RWPE2 (cell line): ENCODE measurements around the gene CYP2R1.
"Not testable (repeated sequence)": the region's sequence is repeated elsewhere in the genome, so short reads cannot be mapped to it uniquely, and the experiment has no call there.

ENCODE experiments used
- ATAC-seq: fragments of 200-7000 bp; cut with Tn5 transposase; 3 replicates; pipeline ENCODE4 v1.9.1; 2021; ENCODE audit warnings: low read depth
- DNase-seq: peaks from one replicate; pipeline ENCODE4 v3.0.0-alpha.2; 2020; ENCODE audit warnings: low spot score
- H3K27ac ChIP-seq: fragments of 450-650 bp; 2 replicates; pipeline ENCODE4 v1.5.1; 2017; ENCODE audit warnings: mild to moderate bottlenecking; ENCODE audit not compliant: poor library complexity, severe bottlenecking
- H3K27me3 ChIP-seq: fragments of 250-450 bp; sonication (Bioruptor Pico); 2 replicates; pipeline ENCODE4 v1.5.1; 2021; ENCODE audit warnings: mild to moderate bottlenecking, moderate library complexity; ENCODE audit not compliant: insufficient read depth, poor library complexity, severe bottlenecking
- H3K36me3 ChIP-seq: fragments of 250-450 bp; sonication (Bioruptor Pico); 2 replicates; pipeline ENCODE4 v1.5.1; 2020; ENCODE audit warnings: low read depth, mild to moderate bottlenecking, moderate library complexity
- H3K4me1 ChIP-seq: fragments of 250-450 bp; sonication (Bioruptor Pico); 2 replicates; pipeline ENCODE4 v1.5.1; 2021; ENCODE audit warnings: mild to moderate bottlenecking, moderate library complexity; ENCODE audit not compliant: insufficient read depth, poor library complexity, severe bottlenecking
- H3K4me3 ChIP-seq: fragments of 250-450 bp; sonication (Bioruptor Pico); 2 replicates; pipeline ENCODE4 v1.5.1; 2021; ENCODE audit warnings: mild to moderate bottlenecking, moderate library complexity; ENCODE audit not compliant: severe bottlenecking
- H3K9me3 ChIP-seq: fragments of 250-450 bp; sonication (Bioruptor Pico); 2 replicates; pipeline ENCODE4 v1.5.1; 2021; ENCODE audit warnings: mild to moderate bottlenecking, moderate library complexity; ENCODE audit not compliant: severe bottlenecking
- TF ChIP-seq, protein P1 (sequence below): fragments of 450-650 bp; IDR thresholded peaks from one replicate; pipeline ENCODE4 v1.5.1; 2017; ENCODE audit warnings: mild to moderate bottlenecking, moderate library complexity; ENCODE audit not compliant: poor library complexity, severe bottlenecking

The CYP2R1 gene

DNA sequence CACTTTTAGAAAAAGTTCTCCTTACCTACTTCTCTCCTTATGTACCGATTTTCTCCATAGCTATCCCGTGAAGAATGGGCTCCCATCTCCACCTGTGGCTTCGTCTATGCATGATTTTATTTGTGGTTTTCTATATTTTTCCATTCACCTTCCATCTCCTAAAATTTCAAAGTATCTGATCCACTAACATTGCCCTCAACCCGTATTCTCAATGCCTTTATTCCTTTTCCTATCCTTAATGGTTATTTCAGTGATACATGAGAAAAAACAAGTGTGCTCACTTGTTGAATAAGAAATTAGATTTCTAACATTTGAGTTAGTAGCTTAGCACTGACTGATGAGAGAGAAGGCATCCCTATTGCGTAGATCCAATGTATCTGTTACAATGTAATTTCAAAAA lies 16.9 kb downstream of the CYP2R1 start:
- TF ChIP-seq, protein P1, sequence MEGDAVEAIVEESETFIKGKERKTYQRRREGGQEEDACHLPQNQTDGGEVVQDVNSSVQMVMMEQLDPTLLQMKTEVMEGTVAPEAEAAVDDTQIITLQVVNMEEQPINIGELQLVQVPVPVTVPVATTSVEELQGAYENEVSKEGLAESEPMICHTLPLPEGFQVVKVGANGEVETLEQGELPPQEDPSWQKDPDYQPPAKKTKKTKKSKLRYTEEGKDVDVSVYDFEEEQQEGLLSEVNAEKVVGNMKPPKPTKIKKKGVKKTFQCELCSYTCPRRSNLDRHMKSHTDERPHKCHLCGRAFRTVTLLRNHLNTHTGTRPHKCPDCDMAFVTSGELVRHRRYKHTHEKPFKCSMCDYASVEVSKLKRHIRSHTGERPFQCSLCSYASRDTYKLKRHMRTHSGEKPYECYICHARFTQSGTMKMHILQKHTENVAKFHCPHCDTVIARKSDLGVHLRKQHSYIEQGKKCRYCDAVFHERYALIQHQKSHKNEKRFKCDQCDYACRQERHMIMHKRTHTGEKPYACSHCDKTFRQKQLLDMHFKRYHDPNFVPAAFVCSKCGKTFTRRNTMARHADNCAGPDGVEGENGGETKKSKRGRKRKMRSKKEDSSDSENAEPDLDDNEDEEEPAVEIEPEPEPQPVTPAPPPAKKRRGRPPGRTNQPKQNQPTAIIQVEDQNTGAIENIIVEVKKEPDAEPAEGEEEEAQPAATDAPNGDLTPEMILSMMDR = no peak
- H3K27me3 ChIP-seq = no peaks in the 10 kb centered on the region
- peaks cover 5% of the 10 kb centered on the region; the same call in 1 of the 2 replicates for H3K36me3 ChIP-seq
- no peaks in the 10 kb centered on the region for H3K9me3 ChIP-seq
- no peaks in the 10 kb centered on the region for H3K4me1 ChIP-seq
- ATAC-seq = no peak
- no peak overlapping the region for H3K4me3 ChIP-seq
- DNase-seq = no peak
- no peak overlapping the region for H3K27ac ChIP-seq

DNA sequence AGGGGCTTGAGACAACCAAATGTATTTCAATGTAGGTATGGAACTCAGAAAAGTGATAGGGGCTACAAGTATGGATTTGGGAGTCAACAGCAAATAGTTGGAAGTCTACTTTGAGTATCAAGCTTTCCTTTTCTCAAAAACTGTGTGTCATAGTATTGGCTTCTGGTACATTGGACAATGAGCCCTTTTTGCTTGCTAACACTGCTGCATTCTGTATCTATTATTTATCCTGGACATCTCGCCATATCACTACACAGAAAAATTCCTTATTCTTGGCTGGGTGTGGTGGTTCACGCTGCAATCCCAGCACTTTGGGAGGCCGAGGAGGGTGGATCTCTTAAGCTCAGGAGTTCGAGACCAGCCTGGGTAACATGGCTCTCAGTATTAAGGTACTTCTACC lies 18.4 kb downstream of the CYP2R1 start:
- DNase-seq = no peak
- ATAC-seq = no peak
- Histone ChIP-seq H3K27ac (no peak overlapping the region), H3K4me1 (no peaks in the 10 kb centered on the region), H3K36me3 (no peaks in the 10 kb centered on the region), H3K9me3 (no peaks in the 10 kb centered on the region), H3K27me3 (no peaks in the 10 kb centered on the region), H3K4me3 (no peak overlapping the region)
- TF ChIP-seq, protein P1 = no peak

DNA sequence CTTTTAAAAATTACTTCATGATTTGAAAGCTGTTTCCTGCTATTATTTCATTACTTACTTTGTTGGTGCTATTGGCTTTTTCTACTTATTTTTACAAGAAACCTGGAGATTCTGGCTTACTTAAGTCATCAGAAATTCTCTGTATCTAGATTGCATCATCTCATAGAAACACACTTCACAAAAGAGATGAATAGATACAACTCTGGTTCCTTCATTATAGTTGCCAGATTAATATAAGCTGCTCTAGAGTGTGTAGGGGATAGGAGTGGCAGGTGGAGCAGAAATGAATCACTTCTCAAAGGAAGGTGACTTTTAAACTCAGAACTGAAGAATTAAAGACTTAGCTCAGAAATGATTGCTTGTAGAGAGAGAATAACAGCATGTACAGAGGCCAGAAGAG lies 20.0 kb downstream of the CYP2R1 start:
- no peak overlapping the region for H3K4me3 ChIP-seq
- H3K27ac ChIP-seq = no peak overlapping the region
- H3K36me3 ChIP-seq = no peaks in the 10 kb centered on the region
- ATAC-seq (no peak), DNase-seq (no peak)
- TF ChIP-seq, protein P1 = no peak
- H3K4me1 ChIP-seq = no peaks in the 10 kb centered on the region
- no peaks in the 10 kb centered on the region for H3K27me3 ChIP-seq
- H3K9me3 ChIP-seq = no peaks in the 10 kb centered on the region

DNA sequence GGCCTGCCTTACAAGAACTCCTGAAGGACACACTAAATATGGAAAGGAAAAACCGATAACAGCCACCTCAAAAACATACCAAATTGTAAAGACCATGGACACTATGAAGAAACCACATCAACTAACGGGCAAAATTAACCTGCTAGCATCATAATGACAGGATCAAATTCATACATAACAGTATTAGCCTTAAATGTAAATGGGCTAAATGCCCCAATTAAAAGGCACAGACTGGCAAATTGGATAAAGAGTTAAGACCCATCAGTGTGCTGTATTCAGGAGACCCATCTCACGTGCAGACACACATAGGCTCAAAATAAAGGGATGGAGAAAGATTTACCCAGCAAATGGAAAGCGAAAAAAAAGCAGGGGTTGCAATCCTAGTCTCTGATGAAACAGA lies 28.3 kb downstream of the CYP2R1 start:
- H3K27ac ChIP-seq, DNase-seq, ATAC-seq: not testable (repeated sequence)

DNA sequence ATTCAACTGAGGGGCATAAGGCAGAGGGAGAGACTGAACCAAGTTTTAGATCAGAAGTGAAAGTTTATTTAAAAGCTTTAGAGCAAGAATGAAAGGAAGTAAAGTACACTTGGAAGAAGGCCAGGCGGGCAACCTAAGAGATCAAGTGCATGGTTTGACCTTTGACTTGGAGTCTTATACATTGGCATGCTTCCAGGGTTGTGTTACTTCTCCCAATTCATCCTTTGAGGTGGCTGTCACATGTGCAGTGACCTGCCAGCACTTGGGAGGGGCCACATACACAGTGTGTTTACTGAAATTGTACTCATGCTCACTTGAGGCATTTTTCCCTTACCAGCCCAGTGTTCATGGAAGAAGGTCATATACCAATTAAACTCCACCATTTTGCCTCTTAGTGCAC lies 30.4 kb downstream of the CYP2R1 start:
- H3K36me3 ChIP-seq = no peaks in the 10 kb centered on the region
- TF ChIP-seq, protein P1 = no peak
- DNase-seq (no peak), ATAC-seq (no peak)
- no peaks in the 10 kb centered on the region for H3K27me3 ChIP-seq
- H3K27ac ChIP-seq = no peak overlapping the region
- no peaks in the 10 kb centered on the region for H3K9me3 ChIP-seq
- H3K4me1 ChIP-seq = no peaks in the 10 kb centered on the region
- no peak overlapping the region for H3K4me3 ChIP-seq

More for the DNA sequence above, 28.3 kb downstream of the CYP2R1 start:
- H3K27me3 ChIP-seq, H3K4me1 ChIP-seq, H3K4me3 ChIP-seq, H3K36me3 ChIP-seq, H3K9me3 ChIP-seq: not testable (repeated sequence)
